SU-DHL-6 (cell line): Measurements from ENCODE around the gene COX6B1.

Experiments used
- H2AFZ ChIP-seq: fragments of 200-600 bp; sonication (generic); 2 replicates; pipeline ENCODE4 v1.6.1; 2014; ENCODE audit warnings: low read depth, mild to moderate bottlenecking, moderate library complexity, mixed read lengths, antibody characterized with exemption, low read length; ENCODE audit not compliant: severe bottlenecking
- H3F3A ChIP-seq: fragments of 200-600 bp; shearing (Covaris generic); 2 replicates; pipeline ENCODE4 v1.6.0; 2016; ENCODE audit warnings: antibody characterized with exemption, mild to moderate bottlenecking; ENCODE audit not compliant: insufficient read depth
- H3K27ac ChIP-seq: fragments of 200-600 bp; sonication (generic); 2 replicates; pipeline ENCODE4 v1.5.1; 2016; ENCODE audit warnings: low read depth, mild to moderate bottlenecking, low read length, moderate library complexity, mixed read lengths
- H3K27me3 ChIP-seq: fragments of 200-600 bp; sonication (generic), shearing (Covaris generic); 2 replicates; pipeline ENCODE4 v1.6.0; 2014; ENCODE audit warnings: mild to moderate bottlenecking, low read length
- H3K36me3 ChIP-seq: fragments of 200-600 bp; sonication (generic); 2 replicates; pipeline ENCODE4 v1.6.1; 2014; ENCODE audit warnings: mild to moderate bottlenecking, low read length, mixed read lengths
- H3K4me2 ChIP-seq: fragments of 300-600, 200-600 bp; shearing (Covaris generic), sonication (generic); 2 replicates; pipeline ENCODE4 v1.6.0; 2014; ENCODE audit warnings: low read length, low read depth, mild to moderate bottlenecking; ENCODE audit not compliant: poor library complexity, severe bottlenecking
- H3K4me3 ChIP-seq: fragments of 200-600 bp; sonication (generic); 2 replicates; pipeline ENCODE4 v1.5.1; 2014; ENCODE audit warnings: antibody characterized with exemption, low read length, mild to moderate bottlenecking, mixed read lengths; ENCODE audit not compliant: insufficient read depth, poor library complexity, severe bottlenecking
- H3K79me2 ChIP-seq: fragments of 200-600 bp; sonication (generic); 2 replicates; pipeline ENCODE4 v1.6.1; 2014; ENCODE audit warnings: mild to moderate bottlenecking, low read length, moderate library complexity; ENCODE audit not compliant: insufficient read depth
- H3K9ac ChIP-seq: fragments of 200-600 bp; sonication (generic); 2 replicates; pipeline ENCODE4 v1.7.0; 2014; ENCODE audit warnings: mild to moderate bottlenecking, low read length
- H3K9me2 ChIP-seq: fragments of 200-600 bp; sonication (generic); replicated peaks from 2 replicates; pipeline ENCODE4 v1.6.1; 2014; ENCODE audit warnings: low read length; ENCODE audit not compliant: insufficient read depth
- H3K9me3 ChIP-seq: fragments of 200-600 bp; sonication (generic); 2 replicates; pipeline ENCODE4 v1.6.1; 2014; ENCODE audit warnings: low read length, mixed read lengths; ENCODE audit not compliant: insufficient read depth
- H4K20me1 ChIP-seq: fragments of 200-600 bp; sonication (generic); 2 replicates; pipeline ENCODE4 v1.6.1; 2014; ENCODE audit warnings: low read depth, mild to moderate bottlenecking, antibody characterized with exemption, low read length, moderate library complexity, mixed read lengths
- EZH2phosphoT487 ChIP-seq: fragments of 200-600 bp; sonication (generic), shearing (Covaris generic); conservative IDR thresholded peaks from 2 replicates; pipeline ENCODE4 v1.6.1; 2018; ENCODE audit warnings: mild to moderate bottlenecking, antibody characterized with exemption, low read length, moderate library complexity, mixed read lengths
- TF ChIP-seq, protein P1 (sequence below): fragments of 200-600 bp; sonication (generic); IDR thresholded peaks from one replicate; pipeline ENCODE4 v1.5.1; 2017; ENCODE audit warnings: antibody characterized with exemption, mild to moderate bottlenecking, low read length, moderate library complexity; ENCODE audit not compliant: insufficient read depth, poor library complexity, severe bottlenecking

Gene COX6B1

GRCh38 chr19:35696835-35697234 lies 48.7 kb downstream of the COX6B1 start:
- Histone ChIP-seq H3K9me2 (no peaks in the 10 kb centered on the region), H3K27me3 (no peaks in the 10 kb centered on the region), H3K36me3 (no peaks in the 10 kb centered on the region), H3K9me3 (no peaks in the 10 kb centered on the region), H2AFZ (no peak overlapping the region), H3F3A (no peaks in the 10 kb centered on the region), H3K9ac (no peak overlapping the region), H3K27ac (no peak overlapping the region), H3K79me2 (no peaks in the 10 kb centered on the region), H3K4me3 (no peak overlapping the region), H4K20me1 (no peaks in the 10 kb centered on the region), H3K4me2 (no peak overlapping the region)
- TF ChIP-seq EZH2phosphoT487 = no peak
- TF ChIP-seq, protein P1, sequence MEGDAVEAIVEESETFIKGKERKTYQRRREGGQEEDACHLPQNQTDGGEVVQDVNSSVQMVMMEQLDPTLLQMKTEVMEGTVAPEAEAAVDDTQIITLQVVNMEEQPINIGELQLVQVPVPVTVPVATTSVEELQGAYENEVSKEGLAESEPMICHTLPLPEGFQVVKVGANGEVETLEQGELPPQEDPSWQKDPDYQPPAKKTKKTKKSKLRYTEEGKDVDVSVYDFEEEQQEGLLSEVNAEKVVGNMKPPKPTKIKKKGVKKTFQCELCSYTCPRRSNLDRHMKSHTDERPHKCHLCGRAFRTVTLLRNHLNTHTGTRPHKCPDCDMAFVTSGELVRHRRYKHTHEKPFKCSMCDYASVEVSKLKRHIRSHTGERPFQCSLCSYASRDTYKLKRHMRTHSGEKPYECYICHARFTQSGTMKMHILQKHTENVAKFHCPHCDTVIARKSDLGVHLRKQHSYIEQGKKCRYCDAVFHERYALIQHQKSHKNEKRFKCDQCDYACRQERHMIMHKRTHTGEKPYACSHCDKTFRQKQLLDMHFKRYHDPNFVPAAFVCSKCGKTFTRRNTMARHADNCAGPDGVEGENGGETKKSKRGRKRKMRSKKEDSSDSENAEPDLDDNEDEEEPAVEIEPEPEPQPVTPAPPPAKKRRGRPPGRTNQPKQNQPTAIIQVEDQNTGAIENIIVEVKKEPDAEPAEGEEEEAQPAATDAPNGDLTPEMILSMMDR = no peak

GRCh38 chr19:35702223-35703012 lies 54.3 kb downstream of the COX6B1 start:
- no peaks in the 10 kb centered on the region for H3K9me3 ChIP-seq
- peak overlapping the region; percentile 79 for H3K4me2 ChIP-seq
- H3K4me3 ChIP-seq = peak overlapping the region; percentile 66
- no peak for TF ChIP-seq EZH2phosphoT487
- TF ChIP-seq, protein P1 = no peak
- no peaks in the 10 kb centered on the region for H3K27me3 ChIP-seq
- no peaks in the 10 kb centered on the region for H3K79me2 ChIP-seq
- H2AFZ ChIP-seq = peak overlapping the region; percentile 99
- H4K20me1 ChIP-seq = no peaks in the 10 kb centered on the region
- no peaks in the 10 kb centered on the region for H3K9me2 ChIP-seq
- H3F3A ChIP-seq = no peaks in the 10 kb centered on the region
- H3K36me3 ChIP-seq = no peaks in the 10 kb centered on the region
- H3K9ac ChIP-seq = peak overlapping the region; percentile 60
- H3K27ac ChIP-seq = no peak overlapping the region

- no peak overlapping the region for H3K9ac ChIP-seq
- no peak overlapping the region for H3K27ac ChIP-seq
- TF ChIP-seq EZH2phosphoT487 = no peak
- TF ChIP-seq, protein P1 = no peak
- no peak overlapping the region for H2AFZ ChIP-seq
- no peaks in the 10 kb centered on the region for H3K9me3 ChIP-seq
- no peaks in the 10 kb centered on the region for H4K20me1 ChIP-seq
- no peaks in the 10 kb centered on the region for H3K9me2 ChIP-seq
- H3K4me3 ChIP-seq = no peak overlapping the region
- H3K79me2 ChIP-seq = no peaks in the 10 kb centered on the region
- no peaks in the 10 kb centered on the region for H3K36me3 ChIP-seq
- no peaks in the 10 kb centered on the region for H3F3A ChIP-seq
- H3K4me2 ChIP-seq = peak overlapping the region; percentile 79
- H3K27me3 ChIP-seq = no peaks in the 10 kb centered on the region
These were observed 55.2 kb downstream of the COX6B1 start for GRCh38 chr19:35703343-35703742.
